HG02588 (cell line): ENCODE data around the gene ZNF654.

Experiments
- ATAC-seq: cut with Tn5 transposase; IDR thresholded peaks from one replicate; pipeline ENCODE4 v1.9.1; 2021; ENCODE audit warnings: mild to moderate bottlenecking, moderate library complexity; ENCODE audit not compliant: unreplicated experiment

The ZNF654 gene

DNA sequence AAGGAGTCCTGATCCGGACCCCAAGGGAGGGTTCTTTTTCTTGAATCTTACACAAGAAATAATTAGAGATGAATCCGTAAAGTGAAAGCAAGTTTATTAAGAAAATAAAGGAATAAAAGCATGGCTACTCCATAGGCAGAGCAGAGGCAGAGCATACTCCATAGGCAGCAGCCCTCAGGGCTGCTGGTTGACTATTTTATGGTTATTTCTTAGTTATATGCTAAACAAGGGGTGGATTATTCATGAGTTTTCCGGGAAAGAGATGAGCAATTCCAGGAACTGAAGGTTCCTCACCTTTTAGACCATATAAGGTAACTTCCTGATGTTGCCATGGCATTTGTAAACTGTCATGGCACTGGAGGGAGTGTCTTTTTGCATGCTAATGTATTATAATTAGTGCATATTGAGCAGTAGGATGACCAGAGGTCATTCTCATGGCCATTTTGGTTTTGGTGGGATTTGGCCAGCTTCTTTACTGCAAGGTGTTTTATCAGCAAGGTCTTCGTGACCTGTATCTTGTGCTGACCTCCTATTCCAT is 132.9 kb downstream of the ZNF654 start:
- no peak for ATAC-seq

DNA sequence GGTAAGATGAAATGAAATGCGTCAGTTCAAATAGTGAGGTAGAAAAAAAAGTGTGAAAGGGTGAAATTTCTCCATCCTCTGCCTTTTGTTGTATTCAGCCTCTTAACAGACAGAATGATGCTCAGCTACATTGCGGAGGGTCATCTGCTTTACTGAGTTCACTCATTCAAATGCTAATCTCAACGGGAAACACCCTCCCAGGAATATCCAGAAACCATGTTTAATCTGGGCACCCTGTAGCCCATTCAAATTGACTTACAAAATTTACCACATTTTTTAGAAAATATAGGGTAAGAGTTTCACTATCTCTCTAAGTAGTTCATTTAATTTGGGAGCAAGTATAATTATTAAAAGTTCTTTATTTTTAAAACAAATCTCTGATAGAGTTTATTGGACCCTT is 133.6 kb downstream of the ZNF654 start:
- no peak for ATAC-seq
